PC-3 (cell line): ENCODE results near the gene KANK4.

ENCODE experiments used
- CTCF ChIP-seq: fragments of 300-600 bp; sonication (generic); conservative IDR thresholded peaks from 2 replicates; pipeline ENCODE4 v1.5.1; 2017; ENCODE audit warnings: antibody characterized with exemption, low read depth, mild to moderate bottlenecking, low read length
- EZH2 ChIP-seq: fragments of 300-600 bp; sonication (generic); IDR thresholded peaks from one replicate; pipeline ENCODE4 v1.6.1; 2017; ENCODE audit warnings: antibody characterized with exemption, mild to moderate bottlenecking, low read length; ENCODE audit not compliant: unreplicated experiment

- TF ChIP-seq CTCF (no peak), EZH2 (no peak)
Observed at GRCh38 chr1:62228883-62229187, 90.4 kb downstream of the KANK4 start.
